ENCODE measurements around the gene KAZN.

- TF ChIP-seq EZH2 (IDR thresholded peaks at IDR 0.05; ENCODE audit: borderline replicate concordance, low read length) (no peak), CTCF (IDR thresholded peaks at IDR 0.05; ENCODE audit: low read length) (no peak)
Measured at GRCh38 chr1:14565090-14565489, 33.4 kb upstream of the KAZN start.
